Fibroblast of gingiva (primary cell): ENCODE results near the gene SAPCD1.
A peak's percentile ranks its signal among the peaks of the same experiment; 100 is the strongest.
"Not testable (repeated sequence)": the region's sequence is repeated elsewhere in the genome, so short reads cannot be mapped to it uniquely, and the experiment has no call there.

Experiments
- DNase-seq: peaks from one replicate; pipeline ENCODE4 v3.0.0-alpha.2; 2011; ENCODE audit warnings: low read depth

Gene SAPCD1

DNA sequence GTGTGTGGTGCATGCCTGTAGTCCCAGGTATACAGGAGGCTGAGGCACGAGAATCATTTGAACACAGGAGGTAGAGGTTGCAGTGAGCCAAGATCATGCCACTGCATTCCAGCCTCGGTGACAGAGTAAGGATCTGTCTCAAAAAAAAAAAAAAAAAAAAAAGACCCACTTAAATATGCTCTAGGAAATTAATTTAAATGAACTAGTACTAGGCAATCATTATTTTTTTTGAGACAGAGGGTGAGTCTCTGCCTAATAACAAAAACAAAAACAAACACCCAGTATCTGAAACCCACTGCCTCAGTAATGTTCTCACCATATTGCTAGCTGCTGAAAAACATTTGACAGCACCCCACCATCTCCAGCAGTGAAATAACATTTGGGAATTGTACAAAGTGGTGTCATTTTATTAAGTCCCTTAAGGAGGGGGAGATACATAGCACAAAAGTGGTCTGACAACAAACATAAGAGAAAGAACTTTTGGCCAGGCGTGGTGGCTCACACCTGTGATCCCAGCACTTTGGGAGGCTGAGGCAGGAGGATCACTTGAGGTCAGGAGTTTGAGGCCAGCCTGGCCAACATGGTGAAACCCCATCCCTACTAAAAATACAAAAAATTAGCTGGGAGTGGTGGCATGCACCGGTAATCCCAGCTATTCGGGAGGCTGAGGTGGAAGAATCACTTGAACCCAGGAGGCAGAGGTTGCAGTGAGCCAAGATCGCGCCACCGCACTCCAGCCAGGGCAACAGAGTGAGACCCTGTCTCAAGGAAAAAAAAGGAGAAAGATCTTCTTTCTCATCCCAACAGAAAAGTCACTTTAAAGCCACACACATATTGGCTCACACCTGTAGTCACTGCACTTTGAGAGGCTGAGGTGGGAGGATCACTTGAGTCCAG, 38.8 kb downstream of the SAPCD1 start:
- DNase-seq, result not testable (repeated sequence)

DNA sequence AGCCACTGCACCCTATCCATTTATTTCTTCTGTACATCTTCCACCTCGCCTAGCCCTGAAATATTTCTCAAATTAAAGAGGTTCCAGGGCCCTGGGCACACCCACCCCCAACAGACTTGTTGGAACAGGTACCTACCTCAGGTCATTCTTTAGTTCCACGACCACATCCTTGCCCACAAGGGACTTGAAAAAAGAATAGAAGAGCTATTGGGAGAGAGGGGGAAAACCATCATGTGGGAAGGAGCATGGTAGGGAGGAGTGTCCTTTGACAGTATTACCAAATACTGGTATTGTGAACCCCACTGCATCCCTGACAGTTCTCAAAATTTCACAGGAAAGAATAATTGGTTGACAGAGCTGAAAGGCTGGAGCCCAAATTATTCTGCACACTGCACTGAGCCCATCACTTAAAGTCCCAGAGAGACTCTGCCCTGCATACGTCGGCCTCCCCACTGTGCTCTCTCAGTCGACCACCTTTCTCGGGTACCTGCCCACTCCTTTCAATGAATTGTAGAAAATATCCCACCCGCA, 43.5 kb downstream of the SAPCD1 start:
- no peak for DNase-seq

DNA sequence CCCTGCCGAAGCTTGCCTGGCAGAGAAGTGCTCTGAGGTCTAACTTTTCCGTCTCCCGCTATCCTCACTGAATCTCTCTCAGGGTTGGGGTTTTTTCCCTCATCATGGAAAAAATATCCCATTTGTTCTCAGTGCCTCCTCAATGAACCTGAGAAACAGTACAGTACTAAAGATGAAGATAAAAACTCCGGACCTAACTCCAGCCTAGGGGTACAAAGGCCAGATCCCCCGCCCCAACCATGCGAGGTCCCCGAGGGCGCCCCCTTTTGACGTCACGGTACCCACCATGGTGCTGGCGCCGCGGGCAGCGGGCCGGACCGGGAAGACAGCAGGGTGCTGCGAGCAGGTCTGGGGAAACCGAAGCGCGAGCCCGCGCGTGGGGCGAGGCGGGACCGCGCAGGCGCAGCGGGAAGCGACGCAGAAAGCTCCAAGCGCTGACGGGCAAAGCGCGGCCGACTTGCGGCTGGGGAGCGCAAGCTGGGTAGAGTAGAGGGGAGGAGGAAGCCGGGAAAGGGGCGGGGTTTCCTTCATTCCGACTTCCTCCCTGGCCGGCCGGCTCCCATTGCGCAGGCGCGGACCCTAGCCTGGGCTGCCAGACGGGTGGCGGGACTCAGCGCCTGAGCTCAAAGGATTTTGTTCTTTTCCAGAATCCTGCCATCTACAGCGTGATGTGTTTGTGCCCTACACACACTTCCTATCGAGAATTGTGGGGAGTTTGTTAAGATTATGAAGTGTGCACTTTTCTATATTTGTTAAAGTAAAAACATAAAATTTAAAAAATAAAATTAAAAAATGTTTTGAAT, 44.2 kb downstream of the SAPCD1 start, which contains the start of gene LSM2:
LSM2 (minus strand) TSS at position 497 of the 803 bp plus-strand sequence; CDS start at position 288, 209 bp downstream.
- peak; percentile 97 for DNase-seq

DNA sequence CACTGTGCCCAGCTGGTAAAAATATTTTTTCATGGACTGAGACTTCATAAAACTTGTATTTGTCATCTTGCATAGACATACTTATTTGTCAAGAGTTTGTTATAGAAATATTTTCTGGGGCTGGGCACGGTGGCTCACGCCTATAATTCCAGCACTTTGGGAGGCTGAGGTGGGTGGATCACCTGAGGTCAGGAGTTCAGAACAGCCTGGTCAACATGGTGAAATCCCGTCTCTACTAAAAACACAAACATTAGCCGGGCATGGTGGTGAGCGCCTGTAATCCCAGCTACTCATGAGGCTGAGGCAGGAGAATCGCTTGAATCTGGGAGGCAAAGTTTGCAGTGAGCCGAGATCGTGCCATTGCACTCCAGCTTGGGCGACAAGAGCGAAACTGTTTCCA, 46.1 kb downstream of the SAPCD1 start:
- not testable (repeated sequence) for DNase-seq

DNA sequence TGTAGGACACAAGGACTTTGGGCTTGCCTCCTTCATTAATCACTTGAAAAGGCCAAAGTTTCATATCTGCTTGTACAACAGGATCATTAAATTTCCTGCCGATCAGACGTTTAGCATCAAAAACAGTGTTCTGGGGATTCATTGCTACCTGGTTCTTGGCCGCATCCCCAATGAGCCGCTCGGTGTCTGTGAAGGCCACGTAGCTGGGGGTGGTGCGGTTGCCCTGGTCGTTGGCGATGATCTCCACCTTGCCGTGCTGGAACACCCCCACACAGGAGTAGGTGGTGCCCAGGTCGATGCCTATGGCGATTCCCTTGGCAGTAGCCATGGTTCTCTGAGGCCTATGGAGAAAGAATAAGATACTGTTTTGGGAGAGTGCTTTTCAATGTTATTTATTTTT, 49.2 kb downstream of the SAPCD1 start:
- DNase-seq, result no peak

DNA sequence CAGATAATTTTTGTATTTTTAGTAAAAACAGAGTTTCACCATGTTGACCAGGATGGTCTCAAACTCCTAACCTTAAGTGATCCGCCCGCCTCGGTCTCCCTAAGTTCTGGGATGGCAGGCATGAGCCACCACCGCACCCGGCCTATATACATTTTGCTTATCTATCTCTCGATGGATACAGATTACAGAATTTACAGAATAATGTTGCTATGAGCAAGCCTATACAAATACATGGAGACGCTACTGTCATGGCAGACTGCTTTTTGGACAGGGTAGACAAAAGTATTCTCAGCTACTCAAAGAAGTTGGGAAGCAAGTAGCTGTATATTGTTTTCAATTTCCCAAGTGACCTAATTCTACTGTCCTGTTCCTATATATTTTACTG, 51.0 kb downstream of the SAPCD1 start:
- no peak for DNase-seq
